Keratinocyte (primary cell): ENCODE data around the gene NAT9. TPM values are rescaled to one million over a fixed set of nuclear protein-coding genes. Genes with fewer than 3 reads are reported as not detected.

Experiments used
- DNase-seq: peaks from one replicate; pipeline ENCODE4 v3.0.0-alpha.2; 2011; ENCODE audit warnings: low read depth, missing footprints, low spot score
- FAIRE-seq: peaks from 2 replicates; lab custom pipeline; 2011; peaks lifted over from hg19 to GRCh38; lab: Jason Lieb, UNC
- H2AFZ ChIP-seq: 2 replicates; pipeline ENCODE4 v1.6.0; 2012; ENCODE audit warnings: low read length, control low read depth, inconsistent platforms; ENCODE audit not compliant: control insufficient read depth
- H3K27ac ChIP-seq: 2 replicates; pipeline ENCODE4 v1.5.1; 2011; ENCODE audit warnings: low read length; ENCODE audit not compliant: control insufficient read depth, insufficient read depth
- H3K27me3 ChIP-seq: 3 replicates; pipeline ENCODE4 v1.6.0; 2011; ENCODE audit warnings: low read length; ENCODE audit not compliant: control insufficient read depth, insufficient read depth; ENCODE audit errors: extremely low read depth
- H3K36me3 ChIP-seq, 2 experiments: 2 replicates in 1 of 2; 3 replicates in 1 of 2; pipeline ENCODE4 v1.5.1; 2011; ENCODE audit warnings: low read length in 2 of 2, mild to moderate bottlenecking in 1 of 2; ENCODE audit not compliant: control insufficient read depth in 2 of 2, insufficient read depth in 2 of 2; ENCODE audit errors: extremely low read depth in 1 of 2
- H3K4me1 ChIP-seq: 3 replicates; pipeline ENCODE4 v1.5.1; 2011; ENCODE audit warnings: low read length; ENCODE audit not compliant: control insufficient read depth, insufficient read depth; ENCODE audit errors: extremely low read depth
- H3K4me2 ChIP-seq: 3 replicates; pipeline ENCODE4 v1.6.0; 2011; ENCODE audit warnings: low read depth, low read length; ENCODE audit not compliant: control insufficient read depth, insufficient read depth; ENCODE audit errors: extremely low read depth
- H3K4me3 ChIP-seq, 3 experiments: fragments of 200-600 bp in 1 of 3; sonication (generic) in 1 of 3; 2 replicates in 2 of 3; 3 replicates in 1 of 3; pipeline ENCODE4 v1.5.1; 2011 to 2016; ENCODE audit warnings: low read length in 3 of 3, mild to moderate bottlenecking in 3 of 3, control low read depth in 2 of 3, inconsistent platforms in 1 of 3, low read depth in 1 of 3, mixed read lengths in 1 of 3, mixed run types in 1 of 3, moderate library complexity in 1 of 3; ENCODE audit not compliant: control insufficient read depth in 2 of 3, insufficient read depth in 2 of 3; ENCODE audit errors: extremely low read depth in 1 of 3
- H3K79me2 ChIP-seq: 2 replicates; pipeline ENCODE4 v1.6.0; 2012; ENCODE audit warnings: low read length; ENCODE audit not compliant: control insufficient read depth, insufficient read depth
- H3K9ac ChIP-seq: 3 replicates; pipeline ENCODE4 v1.6.0; 2011; ENCODE audit warnings: low read length; ENCODE audit not compliant: control insufficient read depth, insufficient read depth; ENCODE audit errors: extremely low read depth
- H3K9me1 ChIP-seq: 3 replicates; pipeline ENCODE4 v1.6.0; 2011; ENCODE audit warnings: low read length; ENCODE audit not compliant: control insufficient read depth, insufficient read depth; ENCODE audit errors: extremely low read depth
- H3K9me3 ChIP-seq: 2 replicates; pipeline ENCODE4 v1.5.1; 2012; ENCODE audit warnings: low read depth, low read length; ENCODE audit not compliant: control insufficient read depth
- H4K20me1 ChIP-seq: 3 replicates; pipeline ENCODE4 v1.6.0; 2011; ENCODE audit warnings: low read length; ENCODE audit not compliant: control insufficient read depth, insufficient read depth; ENCODE audit errors: extremely low read depth
- EZH2 ChIP-seq: IDR thresholded peaks from one replicate; pipeline ENCODE4 v1.6.1; 2012; ENCODE audit warnings: inconsistent platforms, mild to moderate bottlenecking, low read length, moderate library complexity
- dilution Hi-C: fragments of 300-500 bp; cut with MboI; formaldehyde crosslinking; loops from one replicate; pipeline ENCODE4 v1.7.0; 2020; ENCODE audit warnings: low sequenced_read_pairs; ENCODE audit not compliant: extremely low pct_ligation_motif_present
- polyA plus RNA-seq, 5 experiments: library from polyadenylated mRNA; depleted of rRNA in 3 of 5; stranded (reverse) in 3 of 5; stranded (forward) in 1 of 5; unstranded in 1 of 5; fragments of >200 nt; gene quantifications; 1 replicate in 1 of 5; 2 replicates in 3 of 5; 3 replicates in 1 of 5; pipeline versions ENCODE4 v1.2.1 to v1.2.3, GENCODE V29; 2011 to 2012; ENCODE audit warnings: missing spikeins in 2 of 5, low read depth in 1 of 5, low replicate concordance in 1 of 5
- TF ChIP-seq, protein P1 (sequence below), 3 experiments: IDR thresholded peaks in 1 of 3; conservative IDR thresholded peaks in 1 of 3; optimal IDR thresholded peaks in 1 of 3; 2 replicates in 2 of 3; 3 replicates in 1 of 3; pipeline versions ENCODE3 to v1.5.1; 2011; ENCODE audit warnings: low read length in 3 of 3, mild to moderate bottlenecking in 3 of 3, moderate library complexity in 2 of 3, control low read depth in 1 of 3, inconsistent platforms in 1 of 3; ENCODE audit not compliant: insufficient read depth in 2 of 3; ENCODE audit errors: extremely low read depth in 1 of 3

NAT9 gene
- polyA plus RNA-seq, 1 donor (not counting 4 experiments of a cell fraction or from before 2014, with no cell fraction given): 34.6 TPM

GRCh38 chr17:74795327-74796020, 19.3 kb upstream of the NAT9 start:
- no peak overlapping the region for H3K4me3 ChIP-seq
- H3K9ac ChIP-seq: no peak overlapping the region
- H3K27ac ChIP-seq: no peak overlapping the region
- FAIRE-seq (no peak), DNase-seq (no peak)
- H2AFZ ChIP-seq: no peak overlapping the region
- peaks cover 9% of the 10 kb centered on the region for H3K4me1 ChIP-seq
- H3K9me3 ChIP-seq: no peaks in the 10 kb centered on the region
- H3K79me2 ChIP-seq: no peaks in the 10 kb centered on the region
- peaks cover 17 to 42% of the 10 kb centered on the region in 2 experiments for H3K36me3 ChIP-seq
- H3K4me2 ChIP-seq: no peak overlapping the region
- no peaks in the 10 kb centered on the region for H4K20me1 ChIP-seq
- no peaks in the 10 kb centered on the region for H3K9me1 ChIP-seq
- dilution Hi-C loops: no loop called here
- TF ChIP-seq, protein P1, sequence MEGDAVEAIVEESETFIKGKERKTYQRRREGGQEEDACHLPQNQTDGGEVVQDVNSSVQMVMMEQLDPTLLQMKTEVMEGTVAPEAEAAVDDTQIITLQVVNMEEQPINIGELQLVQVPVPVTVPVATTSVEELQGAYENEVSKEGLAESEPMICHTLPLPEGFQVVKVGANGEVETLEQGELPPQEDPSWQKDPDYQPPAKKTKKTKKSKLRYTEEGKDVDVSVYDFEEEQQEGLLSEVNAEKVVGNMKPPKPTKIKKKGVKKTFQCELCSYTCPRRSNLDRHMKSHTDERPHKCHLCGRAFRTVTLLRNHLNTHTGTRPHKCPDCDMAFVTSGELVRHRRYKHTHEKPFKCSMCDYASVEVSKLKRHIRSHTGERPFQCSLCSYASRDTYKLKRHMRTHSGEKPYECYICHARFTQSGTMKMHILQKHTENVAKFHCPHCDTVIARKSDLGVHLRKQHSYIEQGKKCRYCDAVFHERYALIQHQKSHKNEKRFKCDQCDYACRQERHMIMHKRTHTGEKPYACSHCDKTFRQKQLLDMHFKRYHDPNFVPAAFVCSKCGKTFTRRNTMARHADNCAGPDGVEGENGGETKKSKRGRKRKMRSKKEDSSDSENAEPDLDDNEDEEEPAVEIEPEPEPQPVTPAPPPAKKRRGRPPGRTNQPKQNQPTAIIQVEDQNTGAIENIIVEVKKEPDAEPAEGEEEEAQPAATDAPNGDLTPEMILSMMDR (optimal IDR thresholded peaks at IDR 0.05 in 1 of 3, IDR thresholded peaks at IDR 0.05 in 1 of 3, conservative IDR thresholded peaks at IDR 0.05 in 1 of 3; ENCODE audit: extremely low read depth in 1 of 3, insufficient read depth in 2 of 3, low read length in 3 of 3): no peak
- TF ChIP-seq EZH2: no peak
- H3K27me3 ChIP-seq: no peaks in the 10 kb centered on the region

DNA sequence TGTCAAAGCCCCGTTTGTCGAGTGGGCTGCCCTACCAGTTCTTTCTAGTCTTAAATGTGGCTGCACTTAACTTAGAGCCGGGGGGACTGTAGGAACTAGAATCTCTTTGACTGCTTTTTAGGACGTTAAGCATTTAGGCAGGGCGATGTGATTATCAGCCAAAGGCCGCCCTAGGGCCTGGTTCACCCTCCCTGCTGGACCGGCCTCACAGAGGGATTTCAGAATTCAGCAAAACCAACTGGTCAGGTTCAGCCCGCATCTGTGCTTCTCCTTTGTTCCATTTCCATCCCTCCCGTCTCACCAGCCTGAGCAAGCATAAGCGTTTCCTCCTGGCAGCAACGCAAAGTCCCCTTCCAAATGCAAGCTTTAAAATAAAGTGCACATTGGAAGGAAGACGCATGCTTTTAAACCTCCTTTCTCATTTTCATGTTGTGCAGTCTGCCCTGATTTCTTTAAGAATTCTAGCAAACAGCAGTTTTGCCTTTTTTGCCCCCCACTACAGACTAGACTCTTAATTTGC, 16.5 kb upstream of the NAT9 start:
- no peak for FAIRE-seq
- Histone ChIP-seq H3K36me3 (peaks cover 20 to 29% of the 10 kb centered on the region in 2 experiments), H2AFZ (no peak overlapping the region), H3K4me1 (peaks cover 15% of the 10 kb centered on the region), H3K4me2 (no peak overlapping the region), H4K20me1 (no peaks in the 10 kb centered on the region), H3K9me3 (no peaks in the 10 kb centered on the region), H3K79me2 (no peaks in the 10 kb centered on the region), H3K9ac (no peak overlapping the region), H3K4me3 (no peak overlapping the region), H3K9me1 (no peaks in the 10 kb centered on the region), H3K27ac (no peak overlapping the region), H3K27me3 (no peaks in the 10 kb centered on the region)
- no peak for DNase-seq
- dilution Hi-C loops: no loop called here
- TF ChIP-seq, protein P1 (optimal IDR thresholded peaks at IDR 0.05 in 1 of 3, IDR thresholded peaks at IDR 0.05 in 1 of 3, conservative IDR thresholded peaks at IDR 0.05 in 1 of 3; ENCODE audit: extremely low read depth in 1 of 3, insufficient read depth in 2 of 3, low read length in 3 of 3): no peak
- TF ChIP-seq EZH2: no peak
